A549 treated with CpdA at 1 μM for 4 hours (cell line): ENCODE data around the gene CTXN2. TPM values are rescaled to one million over a fixed set of nuclear protein-coding genes. Genes with fewer than 3 reads are reported as not detected.

Source experiments
- total RNA-seq: library from RNA; stranded (reverse); fragments of 200-300 nt; extraction: Qiagen RNA extraction; gene quantifications from 5 replicates; pipeline ENCODE4 v1.2.3, GENCODE V29; 2022; ENCODE audit warnings: low read depth

CTXN2 gene
- 0.03 to 0.05 TPM (median 0.04 TPM) in 3 of 5 replicates, not detected in the others for total RNA-seq

GRCh38 chr15:48191574-48192225 is at the start of gene CTXN2:
TSS of gene CTXN2 (plus strand) at chr15:48191665. CDS start at chr15:48201301, 9,636 bp downstream.

GRCh38 chr15:48177766-48178647 is 13.5 kb upstream of the CTXN2 start, which contains the start of gene MYEF2:
TSS of gene MYEF2 (minus strand) at chr15:48178295. CDS start at chr15:48178237, 58 bp downstream.

GRCh38 chr15:48205981-48206380 is 14.5 kb downstream of the CTXN2 start, which contains the start of gene SLC12A1:
TSS of gene SLC12A1 (plus strand) at chr15:48206302. CDS start at chr15:48207720, 1,418 bp downstream.

Other genes with a start within 250 kb of the CTXN2 start
- gene SLC24A5, start 70.7 kb upstream of the CTXN2 start, total RNA-seq = not detected in 5 replicates
- 13.5 to 19.4 TPM (median 17.2 TPM) in 5 replicates for gene MYEF2, start 13.4 kb upstream of the CTXN2 start, total RNA-seq
- not detected in 5 replicates for gene SLC12A1, start 14.6 kb downstream of the CTXN2 start, total RNA-seq
- gene DUT, start 139.8 kb downstream of the CTXN2 start, total RNA-seq = 84.9 to 112 TPM (median 110 TPM) in 5 replicates